Stomach smooth muscle (tissue), 2 donors: ENCODE measurements around the gene TADA1.

Experiments used
- H3K27ac ChIP-seq: one replicate; pipeline ENCODE4 v1.7.0; 2013; ENCODE audit warnings: mild to moderate bottlenecking, low read length, inconsistent platforms
- H3K27me3 ChIP-seq, 2 donors: one replicate each; pipeline ENCODE4 v1.7.0; 2013; ENCODE audit warnings: low read length in 2 of 2; ENCODE audit not compliant: insufficient read depth in 2 of 2, control insufficient read depth in 1 of 2
- H3K36me3 ChIP-seq, 2 donors: one replicate each; pipeline ENCODE4 v1.7.0; 2013; ENCODE audit warnings: low read length in 2 of 2; ENCODE audit not compliant: control insufficient read depth in 2 of 2, insufficient read depth in 2 of 2
- H3K4me1 ChIP-seq: one replicate; pipeline ENCODE4 v1.7.0; 2013; ENCODE audit warnings: low read length; ENCODE audit not compliant: control insufficient read depth, insufficient read depth
- H3K4me3 ChIP-seq, 2 donors: one replicate each; pipeline ENCODE4 v1.7.0; 2013; ENCODE audit warnings: low read length in 2 of 2
- H3K9ac ChIP-seq, 2 donors: one replicate each; pipeline ENCODE4 v1.7.0; 2013; ENCODE audit warnings: low read length in 2 of 2, mild to moderate bottlenecking in 1 of 2
- H3K9me3 ChIP-seq, 2 donors: one replicate each; pipeline ENCODE4 v1.7.0; 2013; ENCODE audit warnings: low read length in 2 of 2; ENCODE audit not compliant: control insufficient read depth in 2 of 2
- donor health status: healthy.
- donor health status: Pancreatic carcinoma.

The TADA1 gene

GRCh38 chr1:166819974-166820373, 56.1 kb downstream of the TADA1 start:
- H3K36me3 ChIP-seq: no peaks in the 10 kb centered on the region
- no peaks in the 10 kb centered on the region for H3K27me3 ChIP-seq
- no peak overlapping the region for H3K27ac ChIP-seq
- H3K9ac ChIP-seq: no peak overlapping the region
- no peak overlapping the region for H3K4me3 ChIP-seq
- H3K9me3 ChIP-seq: peaks cover 2 to 5% of the 10 kb centered on the region in 2 donors
- no peaks in the 10 kb centered on the region for H3K4me1 ChIP-seq

- Histone ChIP-seq H3K27me3 (no peaks in the 10 kb centered on the region), H3K9ac (no peak overlapping the region), H3K9me3 (peaks cover 0 to 2% of the 10 kb centered on the region in 2 donors), H3K4me3 (no peak overlapping the region), H3K4me1 (no peaks in the 10 kb centered on the region), H3K27ac (no peak overlapping the region), H3K36me3 (no peaks in the 10 kb centered on the region)
These were observed 61.5 kb downstream of the TADA1 start for GRCh38 chr1:166814611-166815010.

DNA sequence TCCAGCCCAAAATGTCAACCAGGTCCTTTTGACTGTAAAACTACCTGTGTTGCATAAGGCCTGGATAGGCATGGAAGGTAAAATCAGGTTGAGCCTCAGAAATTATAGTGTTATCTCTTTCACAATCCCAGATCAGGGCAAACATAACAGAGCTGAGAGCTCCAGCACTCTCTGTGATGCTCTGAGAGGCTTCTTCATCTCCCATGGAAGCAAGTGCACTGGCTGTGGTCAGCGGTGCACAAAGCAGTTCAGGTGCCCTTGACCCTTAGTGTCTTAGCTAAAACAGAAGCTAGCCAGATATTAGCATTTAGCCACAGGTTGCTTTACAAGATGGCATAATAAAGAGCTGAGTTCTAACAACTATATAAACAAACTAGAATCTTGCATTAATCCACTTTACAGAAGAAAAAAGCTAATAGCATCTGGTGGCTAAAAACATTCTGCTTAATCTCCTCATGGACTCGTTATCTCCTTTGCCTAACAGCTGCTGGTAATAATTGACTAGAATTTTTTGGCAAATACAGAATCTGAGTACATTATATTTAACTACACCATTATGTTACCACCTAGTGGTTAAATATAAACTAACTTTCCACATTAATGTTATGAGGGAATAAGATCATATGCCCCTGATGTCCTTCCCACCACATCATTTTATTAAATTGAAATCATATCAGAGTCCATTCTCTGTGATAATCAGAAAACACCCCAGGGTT, 62.4 kb downstream of the TADA1 start:
- Histone ChIP-seq H3K9me3 (peaks cover 0 to 2% of the 10 kb centered on the region in 2 donors), H3K36me3 (no peaks in the 10 kb centered on the region), H3K27me3 (no peaks in the 10 kb centered on the region), H3K9ac (no peak overlapping the region), H3K27ac (no peak overlapping the region), H3K4me3 (no peak overlapping the region), H3K4me1 (no peaks in the 10 kb centered on the region)

- no peaks in the 10 kb centered on the region for H3K36me3 ChIP-seq
- no peak overlapping the region for H3K9ac ChIP-seq
- H3K27me3 ChIP-seq: no peaks in the 10 kb centered on the region
- no peak overlapping the region for H3K4me3 ChIP-seq
- no peaks in the 10 kb centered on the region for H3K4me1 ChIP-seq
- H3K27ac ChIP-seq: no peak overlapping the region
- H3K9me3 ChIP-seq: no peaks in the 10 kb centered on the region
These were observed 64.4 kb downstream of the TADA1 start for GRCh38 chr1:166811691-166812090.

- Histone ChIP-seq H3K27me3 (peaks cover 0 to 2% of the 10 kb centered on the region in 2 donors), H3K4me3 (no peak overlapping the region), H3K27ac (no peak overlapping the region), H3K4me1 (no peaks in the 10 kb centered on the region), H3K36me3 (no peaks in the 10 kb centered on the region), H3K9ac (no peak overlapping the region), H3K9me3 (no peaks in the 10 kb centered on the region)
These were observed 67.1 kb downstream of the TADA1 start for GRCh38 chr1:166808952-166809351.
